GM19372 (cell line): ENCODE measurements around the gene NAV2.

Source experiments
- ATAC-seq: cut with Tn5 transposase; IDR thresholded peaks from one replicate; pipeline ENCODE4 v1.9.1; 2021; ENCODE audit warnings: mild to moderate bottlenecking, low read depth, moderate library complexity; ENCODE audit not compliant: unreplicated experiment

NAV2 gene

DNA sequence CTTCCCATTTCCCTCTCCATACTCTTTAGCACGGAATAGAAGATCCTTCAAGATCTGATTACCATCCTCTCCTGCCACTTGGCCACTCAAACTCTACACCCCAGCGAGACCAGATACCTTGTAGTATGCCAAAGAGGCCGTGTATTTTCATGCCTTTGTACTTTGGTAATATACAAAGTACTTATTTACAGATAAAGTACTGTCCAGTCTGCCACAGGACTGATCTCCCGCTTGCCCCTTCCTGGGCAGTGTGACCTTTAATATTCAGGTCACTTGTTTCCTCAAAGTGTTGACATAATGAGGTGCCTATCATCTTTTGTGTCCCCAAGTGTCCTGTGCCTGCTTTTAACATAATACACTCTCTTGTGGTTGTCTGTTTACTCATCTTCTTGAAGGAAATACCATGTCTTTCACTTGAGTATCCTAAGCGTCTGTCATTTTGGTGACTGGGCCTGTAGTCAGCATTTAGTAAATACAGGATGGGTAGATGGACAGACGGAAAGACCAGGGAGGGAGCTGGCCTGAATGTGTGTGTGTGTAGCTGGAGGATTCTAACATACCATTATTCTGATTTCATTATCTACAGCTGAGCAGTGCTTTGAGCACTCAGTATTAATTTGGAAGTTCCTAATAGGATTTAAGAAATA, 137.4 kb downstream of the NAV2 start:
- no peak for ATAC-seq

DNA sequence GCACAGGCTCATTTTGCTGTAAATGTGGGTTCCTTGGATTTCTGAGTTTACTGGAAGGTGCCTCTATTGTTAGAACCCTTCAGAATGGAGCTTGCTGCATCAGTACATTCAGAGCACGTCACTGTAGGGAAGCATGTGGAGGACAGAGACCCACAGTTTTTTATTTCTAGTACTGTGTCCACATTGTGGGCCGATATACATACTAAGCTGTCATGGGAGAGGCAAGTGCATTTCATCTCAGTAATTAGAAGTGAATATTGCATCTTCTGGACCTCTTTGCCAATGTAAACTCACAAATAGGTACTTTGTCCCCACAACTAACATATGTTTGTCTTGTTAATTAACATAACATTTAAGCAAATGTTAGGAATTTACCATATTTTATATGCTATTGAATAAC, 139.7 kb downstream of the NAV2 start:
- no peak for ATAC-seq

DNA sequence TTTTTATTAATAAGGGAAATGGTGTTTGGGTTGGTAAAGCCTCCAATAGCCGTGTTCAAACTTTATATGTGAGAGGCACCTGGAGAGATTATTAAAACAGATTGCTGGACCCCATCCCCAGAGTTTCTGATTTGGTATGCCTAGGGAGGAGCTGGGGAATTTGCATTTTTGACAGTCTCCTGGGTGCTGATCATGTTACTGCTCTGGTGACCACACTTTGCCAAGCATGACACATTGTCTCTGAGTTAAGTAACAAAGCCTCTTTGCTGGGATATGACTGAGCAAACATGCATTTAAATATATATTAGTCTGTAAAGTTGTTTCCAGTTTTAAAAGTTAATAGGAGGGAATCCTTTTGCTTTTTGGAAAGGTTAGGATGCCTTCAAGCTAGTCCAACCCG, 140.4 kb downstream of the NAV2 start:
- no peak for ATAC-seq

DNA sequence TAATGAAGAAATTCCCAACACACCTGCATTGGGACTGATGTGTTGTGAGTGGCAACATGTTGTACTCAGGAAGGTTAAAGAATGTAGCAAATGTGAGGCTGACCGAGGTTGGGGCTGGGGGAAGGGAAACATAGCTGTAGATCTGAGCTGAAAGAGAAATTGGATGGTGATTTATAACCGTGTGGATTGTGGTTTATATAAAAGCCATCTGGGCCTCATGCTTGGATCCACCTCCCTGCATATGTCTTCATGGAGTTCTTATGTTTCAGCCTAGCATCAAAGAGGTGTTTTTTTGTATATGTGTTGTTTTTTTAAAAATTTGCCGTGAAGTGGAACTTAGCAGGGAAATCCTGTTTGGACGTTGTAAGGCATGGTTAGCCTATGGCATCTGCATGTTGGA, 141.3 kb downstream of the NAV2 start:
- ATAC-seq: no peak

DNA sequence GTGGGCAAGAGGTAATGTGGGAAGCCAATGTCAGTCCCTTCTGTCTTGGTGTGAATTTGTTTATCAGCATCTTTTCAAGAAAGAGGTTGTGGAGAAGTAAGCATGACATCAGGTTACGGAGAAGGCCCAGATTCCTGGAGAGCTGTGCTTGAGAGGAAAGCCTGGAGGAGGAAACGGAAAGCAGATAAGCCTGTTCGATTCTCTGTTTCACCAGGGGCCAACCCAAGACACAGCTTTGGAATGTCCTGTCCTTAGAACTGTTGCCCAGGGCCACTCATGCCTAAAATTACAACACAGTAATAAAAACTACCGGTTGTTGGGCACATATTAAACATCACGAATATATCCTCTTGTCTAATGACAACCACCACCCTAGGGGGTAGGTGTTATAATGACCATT, 148.5 kb downstream of the NAV2 start:
- ATAC-seq: no peak

DNA sequence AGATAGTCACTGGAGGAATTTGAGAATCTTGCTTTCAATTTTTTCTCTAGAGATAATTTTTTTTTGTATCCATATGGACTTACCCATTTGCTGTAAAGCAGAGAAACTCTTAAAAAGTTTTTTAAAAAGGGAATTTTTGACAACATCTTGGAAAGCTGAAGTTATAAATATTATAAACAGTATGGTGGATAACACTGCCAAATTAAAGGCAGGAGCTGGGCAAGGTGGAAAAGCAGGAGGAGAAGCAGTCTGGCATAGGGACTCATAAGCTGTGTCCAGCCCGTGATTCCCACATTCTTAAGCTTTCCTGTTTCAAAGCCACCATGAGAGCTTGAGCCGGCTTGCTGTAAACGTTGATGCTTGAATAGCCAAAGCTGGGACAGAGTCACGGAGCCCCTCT, 149.5 kb downstream of the NAV2 start:
- ATAC-seq: no peak

DNA sequence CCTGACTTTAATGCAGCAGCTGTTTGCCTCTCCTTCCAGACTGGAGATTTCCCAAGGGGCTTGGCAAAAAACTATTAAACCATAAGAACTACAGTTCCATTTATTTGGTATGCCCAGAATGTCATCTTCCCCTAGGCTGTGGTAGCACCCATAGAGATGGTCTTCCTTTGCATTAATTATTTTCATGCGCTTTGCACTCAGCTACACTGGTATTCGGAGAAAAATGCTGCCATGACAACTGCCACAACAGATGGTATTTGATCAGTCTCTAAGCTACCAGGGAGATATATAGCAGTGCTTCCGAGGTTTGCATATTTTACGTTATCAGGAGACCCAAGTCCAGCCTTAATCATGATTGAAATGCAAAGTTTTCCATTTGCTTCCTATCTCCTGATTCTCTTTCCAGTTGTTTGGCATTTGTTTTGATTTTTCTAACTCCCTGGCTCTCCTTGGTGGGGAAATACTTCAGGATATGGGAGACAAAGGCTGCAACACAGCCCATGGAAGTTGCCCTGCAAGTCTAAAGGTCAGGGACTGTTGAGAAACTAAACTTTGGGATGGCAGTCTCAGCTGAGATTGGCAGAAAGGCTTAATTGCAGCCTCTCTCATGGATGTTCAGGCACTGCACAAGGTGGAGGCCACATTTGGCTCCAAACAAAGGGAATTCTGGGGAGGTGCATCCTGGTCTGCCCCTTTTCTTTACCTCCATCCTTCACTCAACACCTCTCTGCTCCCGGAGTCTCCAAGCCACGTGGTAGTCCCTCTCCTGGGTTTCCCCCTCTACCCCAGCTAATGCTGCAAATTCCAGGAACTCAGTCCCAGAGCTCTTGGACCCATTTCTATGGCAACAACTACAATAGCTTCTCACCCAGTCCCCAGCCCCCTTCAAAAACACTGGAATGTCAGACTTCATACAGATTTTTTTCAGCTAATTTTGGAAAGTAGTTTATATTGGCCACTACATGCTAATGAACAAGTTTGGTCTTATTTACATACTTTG, 151.8 kb downstream of the NAV2 start:
- no peak for ATAC-seq

DNA sequence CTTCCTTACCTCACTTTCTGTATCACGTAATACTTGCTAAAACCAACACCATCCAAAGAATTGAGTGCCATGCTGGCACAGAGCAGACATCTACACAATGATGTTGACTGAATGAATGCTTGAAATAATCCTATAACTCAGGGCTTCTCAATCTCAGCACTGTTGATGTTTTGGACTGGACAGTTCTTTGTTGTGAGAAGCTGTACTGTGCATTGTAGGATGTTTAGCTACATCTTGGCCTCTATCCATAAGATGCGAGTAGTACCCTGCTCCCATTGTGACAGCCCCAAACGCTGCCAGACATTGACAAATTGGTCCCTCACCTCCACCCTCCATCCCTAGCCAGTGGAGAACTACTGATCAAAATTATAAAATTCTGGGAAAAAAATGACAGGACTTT, 153.4 kb downstream of the NAV2 start:
- no peak for ATAC-seq

DNA sequence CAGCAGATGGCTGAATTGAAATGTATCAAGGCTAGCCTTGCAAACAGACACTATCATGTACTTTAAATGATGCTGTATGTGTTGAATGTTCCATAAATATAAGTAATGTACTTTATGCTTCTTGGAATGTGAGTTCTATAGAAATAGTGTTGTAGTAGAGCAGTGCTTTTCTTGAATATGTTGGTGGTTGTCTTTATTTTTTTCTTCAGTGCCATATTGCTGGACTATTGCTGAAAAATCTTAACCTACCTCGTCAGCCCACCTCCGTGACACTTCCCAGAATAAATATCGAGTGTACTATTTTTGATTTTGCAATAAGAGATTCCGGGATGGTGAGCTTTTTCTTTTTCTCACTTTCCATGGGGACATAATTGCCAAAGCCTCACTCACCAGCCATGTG, 153.9 kb downstream of the NAV2 start:
- no peak for ATAC-seq

DNA sequence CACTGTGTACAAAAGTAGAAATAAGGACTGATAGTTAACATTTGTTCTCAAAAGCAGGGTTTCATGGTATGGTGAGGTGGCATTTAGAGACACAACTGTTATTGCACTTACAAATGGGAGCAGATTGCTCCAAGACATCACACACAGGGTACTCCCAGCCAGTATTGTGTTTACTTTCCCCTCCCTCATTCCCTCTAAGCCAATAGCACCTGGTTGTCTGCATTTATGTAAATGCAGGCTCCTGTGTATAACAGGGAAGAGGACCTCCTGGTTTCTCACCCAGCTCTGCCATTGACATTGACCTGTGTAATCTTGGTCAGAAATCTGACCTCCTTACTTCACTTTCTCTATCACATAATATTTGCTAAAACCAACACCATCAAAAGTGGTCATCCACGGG, 154.4 kb downstream of the NAV2 start:
- no peak for ATAC-seq

DNA sequence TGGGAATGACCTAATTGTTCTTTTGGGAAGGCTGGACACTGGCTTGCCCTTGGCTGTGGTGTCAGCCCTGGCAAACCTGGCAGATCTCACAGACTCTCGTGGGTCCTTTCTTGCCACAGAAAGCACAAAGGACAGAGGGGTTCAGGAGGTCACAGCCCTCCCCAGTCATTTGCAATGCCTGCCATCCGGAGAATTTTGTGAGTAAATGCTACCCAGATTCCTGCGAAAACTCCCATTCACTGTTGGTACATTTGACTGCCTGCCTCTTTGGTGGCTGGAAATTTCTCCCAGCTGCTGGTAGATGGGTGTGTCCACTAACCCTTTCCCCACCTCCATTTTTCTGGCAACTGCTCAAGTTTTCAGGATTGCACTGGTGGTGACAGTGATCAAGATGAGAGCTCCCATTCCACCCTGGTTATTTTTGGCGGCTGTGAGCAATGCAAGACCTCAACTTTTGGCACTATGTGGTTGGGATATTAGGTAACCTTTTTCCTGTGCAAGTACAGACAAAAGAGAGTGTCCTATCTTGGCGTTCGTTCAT, 155.7 kb downstream of the NAV2 start:
- no peak for ATAC-seq

DNA sequence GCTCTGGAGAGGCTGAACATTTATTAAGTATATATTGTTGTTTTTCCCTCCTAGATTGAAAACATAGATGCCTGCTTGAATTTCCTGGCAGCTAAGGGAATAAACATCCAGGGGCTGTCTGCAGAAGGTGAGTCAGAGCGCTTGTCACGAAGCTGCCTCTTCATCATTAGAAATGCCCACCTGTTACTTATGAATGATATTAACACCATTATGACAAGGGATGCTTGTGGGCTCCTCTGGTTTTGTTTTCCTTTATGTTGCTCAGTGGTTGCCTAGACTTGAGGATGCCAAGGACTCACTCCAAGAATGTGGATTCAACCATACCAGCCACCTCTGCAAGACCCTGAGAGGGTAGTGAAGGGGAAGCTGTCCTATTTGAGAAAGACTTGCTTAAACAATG, 156.2 kb downstream of the NAV2 start:
- no peak for ATAC-seq

DNA sequence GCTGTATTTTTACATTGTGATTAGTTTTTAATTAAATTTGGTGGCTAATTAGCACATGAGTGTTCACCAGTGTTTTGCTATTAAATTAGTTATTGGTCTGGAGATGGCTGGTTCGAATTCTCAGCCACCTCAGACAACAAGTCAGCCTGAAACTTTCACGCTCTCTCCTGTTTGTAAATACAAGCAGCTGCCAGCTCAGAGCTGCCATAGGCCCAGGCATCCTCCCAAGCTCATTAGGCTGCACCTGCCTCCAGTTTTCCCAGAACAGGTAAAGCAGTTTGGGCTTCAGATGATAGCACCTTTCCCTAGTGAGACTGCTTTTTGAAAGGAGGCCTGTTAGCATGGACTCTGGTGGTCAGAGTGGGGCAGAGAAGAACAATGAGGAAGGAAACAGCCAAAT, 156.8 kb downstream of the NAV2 start:
- ATAC-seq: no peak

DNA sequence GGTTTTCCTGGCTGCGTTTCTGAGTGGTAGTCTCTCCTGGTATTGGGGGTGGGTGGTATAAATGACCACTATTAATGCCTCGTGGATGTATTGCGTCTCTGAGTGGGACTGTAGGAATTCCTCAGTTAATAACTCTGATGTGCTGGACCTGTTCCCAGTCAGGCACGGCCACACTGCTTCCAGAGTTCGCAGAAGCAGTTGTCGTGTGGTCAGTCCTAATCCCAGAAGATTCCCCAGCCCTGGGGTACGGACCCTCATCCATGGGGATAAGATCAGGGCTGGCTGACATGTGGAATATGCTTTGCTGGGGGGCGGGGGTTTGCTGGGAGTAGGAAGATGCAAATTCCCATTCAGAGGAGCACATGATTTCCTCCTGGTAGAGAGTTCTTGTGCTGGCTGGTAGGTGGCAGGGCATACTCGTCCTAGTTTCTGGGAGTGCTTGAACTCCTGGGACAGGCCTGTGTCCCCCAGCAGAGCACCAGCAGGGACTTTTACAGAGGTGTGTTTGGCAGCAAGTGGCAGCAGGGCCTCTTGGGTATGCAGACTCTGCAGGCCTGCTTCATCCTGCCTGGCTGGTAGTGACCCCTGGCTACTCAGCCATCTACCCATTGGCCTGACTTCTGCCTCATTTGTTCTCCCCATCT, 157.4 kb downstream of the NAV2 start:
- no peak for ATAC-seq

DNA sequence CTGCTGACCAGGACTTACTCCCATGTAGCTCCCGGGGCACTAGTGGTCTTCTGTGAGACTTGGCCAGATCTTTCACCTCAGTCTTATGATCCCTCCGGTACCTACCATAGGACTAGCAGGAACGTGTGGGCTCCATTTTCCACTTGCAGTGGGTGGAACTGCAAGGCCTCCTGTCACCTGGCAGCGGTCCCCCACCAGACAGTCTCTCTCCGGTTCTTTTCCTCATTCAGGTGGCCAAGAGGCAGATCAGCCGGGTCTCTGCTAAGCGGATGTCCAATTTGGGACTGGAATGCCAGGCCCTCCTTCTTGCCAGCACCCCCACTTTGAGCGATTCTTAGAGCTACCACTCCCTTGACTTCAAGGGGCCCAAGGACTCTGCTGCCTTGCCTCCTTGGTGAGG, 158.9 kb downstream of the NAV2 start:
- no peak for ATAC-seq

DNA sequence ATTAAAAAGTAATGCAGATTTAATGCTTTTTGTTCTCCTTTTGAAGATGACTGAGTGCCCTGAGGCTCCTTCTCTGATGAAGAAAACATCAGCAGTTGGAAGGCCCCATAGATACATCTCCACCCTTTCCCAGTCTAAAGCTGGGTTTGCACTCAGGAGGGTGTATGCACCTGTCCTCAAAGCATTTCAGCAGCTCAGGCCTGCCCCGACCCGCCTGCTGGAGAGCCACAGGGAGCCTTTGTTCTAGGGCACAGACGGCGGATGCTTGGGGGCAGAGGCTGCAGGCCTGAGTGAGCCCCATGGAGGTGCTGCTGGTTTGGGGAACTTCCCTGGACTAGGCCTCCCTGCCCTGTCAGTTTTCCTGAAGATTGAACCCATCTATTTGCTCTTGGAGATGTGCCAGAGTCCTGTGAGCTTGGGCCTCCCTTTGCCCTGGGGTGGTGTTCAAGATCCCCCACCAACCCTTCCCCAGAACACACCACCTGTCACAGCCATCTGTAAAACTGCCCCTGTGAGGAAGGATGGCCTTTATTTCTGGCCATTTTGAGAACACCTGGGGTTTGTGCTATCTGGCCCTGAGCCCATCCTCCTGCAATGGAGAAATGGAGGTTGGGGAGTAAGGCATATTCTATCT, 160.0 kb downstream of the NAV2 start:
- no peak for ATAC-seq

DNA sequence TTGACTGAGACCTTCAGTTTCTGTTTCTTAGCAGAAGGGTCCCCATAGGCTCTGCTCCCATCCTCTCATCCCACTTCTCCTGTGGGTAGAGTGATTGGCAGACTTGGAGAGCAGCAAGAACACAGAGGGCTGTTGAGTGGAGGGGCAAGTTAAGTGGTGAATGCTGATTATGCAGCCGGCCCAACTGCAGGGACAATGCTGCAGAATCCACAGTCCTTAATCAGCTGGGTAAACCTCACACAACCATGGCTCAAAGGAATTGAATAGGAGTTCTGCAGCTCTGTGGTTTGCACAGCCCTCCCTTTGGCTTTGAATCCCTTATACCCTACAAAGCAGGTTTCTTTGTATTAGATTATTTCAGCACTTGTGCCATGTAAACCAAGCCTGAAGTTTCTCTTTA, 161.1 kb downstream of the NAV2 start:
- ATAC-seq: no peak

DNA sequence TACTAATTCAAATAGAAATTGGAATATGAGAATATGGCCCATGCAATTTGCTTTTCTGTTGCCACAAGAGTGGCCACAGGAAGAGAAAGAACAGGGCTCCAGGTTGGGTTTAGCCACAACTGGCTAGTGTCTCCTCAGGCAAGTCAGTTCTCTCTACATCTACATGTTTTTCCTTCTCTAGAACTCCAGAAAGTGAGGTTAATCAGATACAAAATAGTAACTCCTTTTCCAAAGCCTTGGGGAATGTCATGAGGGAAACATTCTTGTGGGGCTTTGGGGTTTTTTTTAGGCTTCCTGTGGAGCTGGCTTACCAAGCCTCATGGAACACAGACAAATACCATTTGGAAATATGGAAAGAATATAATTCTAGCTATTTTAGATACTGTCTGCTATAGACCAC, 161.6 kb downstream of the NAV2 start:
- no peak for ATAC-seq

DNA sequence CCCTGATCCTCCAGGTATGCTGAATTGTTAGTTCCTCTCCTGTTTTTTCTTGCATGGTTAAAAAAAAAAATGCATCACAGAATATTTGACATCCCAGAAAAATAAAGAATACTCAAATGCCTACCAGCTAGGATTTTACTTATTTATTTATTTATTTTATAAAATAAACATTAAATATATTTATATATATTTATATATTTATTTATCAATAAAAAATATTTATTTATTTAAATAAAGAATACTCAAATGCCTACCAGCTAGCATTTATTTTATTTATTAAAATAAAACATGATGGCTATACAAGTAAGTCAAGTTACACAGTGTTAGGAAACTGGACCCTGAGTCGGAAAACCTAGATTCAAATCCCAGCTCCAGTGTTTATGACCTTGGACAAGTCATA, 164.1 kb downstream of the NAV2 start:
- ATAC-seq: no peak

DNA sequence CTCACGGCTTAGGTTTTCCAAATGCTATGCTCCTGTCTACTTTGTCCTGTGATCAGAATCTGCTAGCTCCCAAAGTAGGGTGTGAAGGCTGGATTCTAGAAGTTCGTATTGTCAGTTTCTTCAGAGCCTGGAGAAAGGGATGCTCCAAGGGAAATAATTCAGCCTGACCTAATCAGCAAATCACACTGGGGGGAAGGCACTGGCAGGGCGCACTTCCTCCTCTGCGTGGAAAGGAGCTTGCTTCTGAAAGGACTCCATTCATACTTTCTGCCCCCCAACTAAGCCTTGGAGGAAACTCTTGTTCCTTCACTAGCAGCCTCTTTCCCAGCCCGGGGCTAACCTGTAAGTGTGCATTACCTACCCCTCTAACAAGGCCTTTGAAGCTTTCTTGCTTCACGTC, 165.9 kb downstream of the NAV2 start:
- no peak for ATAC-seq
